Measurements from ENCODE around the gene LCA5.
"Not testable (repeated sequence)": the region's sequence is repeated elsewhere in the genome, so short reads cannot be mapped to it uniquely, and the experiment has no call there.

GRCh38 chr6:79529567-79529966 is 7.7 kb downstream of the LCA5 start:
- not testable (repeated sequence) for TF ChIP-seq CTCF (IDR thresholded peaks at IDR 0.05; ENCODE audit: insufficient read depth, low read depth, low read length); EZH2 (IDR thresholded peaks at IDR 0.05; ENCODE audit: insufficient read depth, low read length)

All from astrocyte (in vitro differentiated cells and primary cell).